Loucy (cell line): Measurements from ENCODE around the gene PAFAH2.

ENCODE experiments used
- CTCF ChIP-seq: fragments of 200-600 bp; sonication (generic); conservative IDR thresholded peaks from 2 replicates; pipeline ENCODE4 v1.5.1; 2014; ENCODE audit warnings: mild to moderate bottlenecking, antibody characterized with exemption, low read length
- EZH2phosphoT487 ChIP-seq: fragments of 200-600 bp; IDR thresholded peaks from 2 replicates; pipeline ENCODE4 v1.6.1; 2018; ENCODE audit warnings: antibody characterized with exemption, mild to moderate bottlenecking, moderate library complexity, borderline replicate concordance

GRCh38 chr1:25993197-25993951 lies 4.5 kb downstream of the PAFAH2 start:
- no peak for TF ChIP-seq CTCF
- TF ChIP-seq EZH2phosphoT487 = no peak
